A549 treated with GW870086 at 1 μM for 4 hours (cell line): ENCODE data around the gene RAB11FIP4. TPM values are rescaled to one million over a fixed set of nuclear protein-coding genes. Genes with fewer than 3 reads are reported as not detected.

Source experiments
- total RNA-seq: library from RNA; stranded (reverse); fragments of 200-300 nt; extraction: Qiagen RNA extraction; gene quantifications from 5 replicates; pipeline ENCODE4 v1.2.3, GENCODE V29; 2022; ENCODE audit warnings: low read depth

Gene RAB11FIP4, protein sequence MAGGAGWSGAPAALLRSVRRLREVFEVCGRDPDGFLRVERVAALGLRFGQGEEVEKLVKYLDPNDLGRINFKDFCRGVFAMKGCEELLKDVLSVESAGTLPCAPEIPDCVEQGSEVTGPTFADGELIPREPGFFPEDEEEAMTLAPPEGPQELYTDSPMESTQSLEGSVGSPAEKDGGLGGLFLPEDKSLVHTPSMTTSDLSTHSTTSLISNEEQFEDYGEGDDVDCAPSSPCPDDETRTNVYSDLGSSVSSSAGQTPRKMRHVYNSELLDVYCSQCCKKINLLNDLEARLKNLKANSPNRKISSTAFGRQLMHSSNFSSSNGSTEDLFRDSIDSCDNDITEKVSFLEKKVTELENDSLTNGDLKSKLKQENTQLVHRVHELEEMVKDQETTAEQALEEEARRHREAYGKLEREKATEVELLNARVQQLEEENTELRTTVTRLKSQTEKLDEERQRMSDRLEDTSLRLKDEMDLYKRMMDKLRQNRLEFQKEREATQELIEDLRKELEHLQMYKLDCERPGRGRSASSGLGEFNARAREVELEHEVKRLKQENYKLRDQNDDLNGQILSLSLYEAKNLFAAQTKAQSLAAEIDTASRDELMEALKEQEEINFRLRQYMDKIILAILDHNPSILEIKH
- 0.91 to 2.1 TPM (median 1.4 TPM) in 5 replicates for total RNA-seq

DNA sequence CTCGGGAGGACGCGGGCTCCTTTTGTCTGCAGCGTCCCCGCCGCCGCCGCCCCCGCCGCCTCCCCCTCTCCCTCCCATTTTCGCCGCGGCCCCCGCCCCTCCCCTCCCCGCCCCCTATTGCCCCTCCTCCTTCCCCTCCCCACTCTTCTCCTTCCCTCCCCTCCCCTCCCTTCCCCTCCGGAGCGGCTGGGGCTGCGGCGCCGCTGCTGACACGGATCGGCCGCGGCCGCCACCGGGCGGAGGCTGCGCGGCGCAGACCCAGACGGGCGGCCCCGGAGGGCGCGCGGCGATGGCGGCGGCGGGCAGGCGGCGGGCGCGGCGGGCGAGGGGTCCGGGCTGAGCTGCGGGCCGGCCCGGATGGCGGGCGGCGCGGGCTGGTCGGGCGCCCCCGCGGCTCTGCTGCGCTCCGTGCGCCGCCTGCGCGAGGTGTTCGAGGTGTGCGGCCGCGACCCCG lies at the start of gene RAB11FIP4:
Gene RAB11FIP4, plus strand, starts transcription at position 180 of the 454 bp plus-strand sequence. Its CDS starts 178 bp downstream, at position 358.

Other genes starting within 250 kb of the RAB11FIP4 start
- not detected in 5 replicates for gene OMG, start 94.4 kb upstream of the RAB11FIP4 start, total RNA-seq
- 0.10 TPM in 1 of 5 replicates, not detected in the others for gene EVI2B, start 77.6 kb upstream of the RAB11FIP4 start, total RNA-seq
- gene EVI2A, start 70.1 kb upstream of the RAB11FIP4 start, total RNA-seq: not detected in 5 replicates